Gastrocnemius medialis (tissue), 4 donors: ENCODE data around the gene DMRT1.

Experiments
- POLR2A ChIP-seq, 2 donors: fragments of 450-650 bp; IDR thresholded peaks; one replicate each; pipeline ENCODE4 v1.6.1; 2017; ENCODE audit warnings: antibody characterized with exemption in 2 of 2, mild to moderate bottlenecking in 2 of 2, moderate library complexity in 2 of 2
- TF ChIP-seq, protein P1 (sequence below), 5 experiments: fragments of 450-650 bp in 3 of 5; fragments of 200-600 bp in 2 of 5; sonication (generic) in 2 of 5; IDR thresholded peaks in 4 of 5; conservative IDR thresholded peaks in 1 of 5; 1 replicate in 4 of 5; 2 replicates in 1 of 5; pipeline ENCODE4 v1.5.1; 2016 to 2019; ENCODE audit warnings: antibody characterized with exemption in 5 of 5, mild to moderate bottlenecking in 3 of 5, moderate library complexity in 3 of 5

- TF ChIP-seq, protein P1, sequence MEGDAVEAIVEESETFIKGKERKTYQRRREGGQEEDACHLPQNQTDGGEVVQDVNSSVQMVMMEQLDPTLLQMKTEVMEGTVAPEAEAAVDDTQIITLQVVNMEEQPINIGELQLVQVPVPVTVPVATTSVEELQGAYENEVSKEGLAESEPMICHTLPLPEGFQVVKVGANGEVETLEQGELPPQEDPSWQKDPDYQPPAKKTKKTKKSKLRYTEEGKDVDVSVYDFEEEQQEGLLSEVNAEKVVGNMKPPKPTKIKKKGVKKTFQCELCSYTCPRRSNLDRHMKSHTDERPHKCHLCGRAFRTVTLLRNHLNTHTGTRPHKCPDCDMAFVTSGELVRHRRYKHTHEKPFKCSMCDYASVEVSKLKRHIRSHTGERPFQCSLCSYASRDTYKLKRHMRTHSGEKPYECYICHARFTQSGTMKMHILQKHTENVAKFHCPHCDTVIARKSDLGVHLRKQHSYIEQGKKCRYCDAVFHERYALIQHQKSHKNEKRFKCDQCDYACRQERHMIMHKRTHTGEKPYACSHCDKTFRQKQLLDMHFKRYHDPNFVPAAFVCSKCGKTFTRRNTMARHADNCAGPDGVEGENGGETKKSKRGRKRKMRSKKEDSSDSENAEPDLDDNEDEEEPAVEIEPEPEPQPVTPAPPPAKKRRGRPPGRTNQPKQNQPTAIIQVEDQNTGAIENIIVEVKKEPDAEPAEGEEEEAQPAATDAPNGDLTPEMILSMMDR (IDR thresholded peaks at IDR 0.05 in 4 of 5, conservative IDR thresholded peaks at IDR 0.05 in 1 of 5), result no peak
- TF ChIP-seq POLR2A (IDR thresholded peaks at IDR 0.05), result no peak
These were observed 58.1 kb downstream of the DMRT1 start for GRCh38 chr9:899440-900184.
